HG03521 (cell line): ENCODE results near the gene TPD52L1.

Source experiments
- ATAC-seq: cut with Tn5 transposase; IDR thresholded peaks from one replicate; pipeline ENCODE4 v1.9.1; 2021; ENCODE audit warnings: mild to moderate bottlenecking, moderate library complexity; ENCODE audit not compliant: unreplicated experiment

TPD52L1 gene

GRCh38 chr6:125301435-125302391, 148.1 kb downstream of the TPD52L1 start, which contains the start of gene HDDC2:
HDDC2 (minus strand) TSS chr6:125301967; CDS start chr6:125301932, 35 bp downstream.
- peak; percentile 80 for ATAC-seq

- no peak for ATAC-seq
Measured at GRCh38 chr6:125302840-125303511, 149.4 kb downstream of the TPD52L1 start.

GRCh38 chr6:125303512-125303854, 149.9 kb downstream of the TPD52L1 start:
- no peak for ATAC-seq

DNA sequence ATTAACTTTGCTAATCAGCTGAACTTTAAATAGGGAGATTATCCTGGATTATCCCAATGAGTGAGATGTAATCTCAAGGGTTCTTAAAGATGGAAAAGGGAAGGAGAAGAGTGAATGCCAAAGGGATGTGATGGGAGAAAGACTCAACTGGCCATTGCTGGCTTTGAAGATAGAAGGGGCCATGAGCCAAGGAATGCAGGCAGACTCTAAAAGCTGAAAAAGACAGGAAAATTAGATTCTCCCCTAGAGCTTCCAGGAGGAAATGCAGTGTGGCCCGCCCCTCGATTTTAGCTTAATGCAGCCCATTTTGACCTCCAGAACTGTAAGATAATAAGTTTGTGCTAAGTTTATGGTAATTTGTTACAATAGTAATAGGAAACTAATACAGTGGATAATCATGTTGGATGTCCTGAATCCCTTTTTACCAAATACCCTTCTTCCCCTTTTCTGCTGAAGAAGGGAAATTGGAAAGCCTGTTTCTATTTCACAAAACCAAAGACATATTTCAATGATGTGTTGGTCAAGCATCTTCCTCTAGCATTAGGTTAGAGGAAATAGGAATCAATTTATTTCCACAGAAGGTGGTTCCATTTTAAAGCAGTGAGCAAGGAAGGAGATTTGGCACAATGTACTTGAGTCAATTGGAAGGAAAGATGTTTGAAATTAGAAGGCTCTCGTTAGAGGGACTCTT, 151.5 kb downstream of the TPD52L1 start:
- no peak for ATAC-seq

DNA sequence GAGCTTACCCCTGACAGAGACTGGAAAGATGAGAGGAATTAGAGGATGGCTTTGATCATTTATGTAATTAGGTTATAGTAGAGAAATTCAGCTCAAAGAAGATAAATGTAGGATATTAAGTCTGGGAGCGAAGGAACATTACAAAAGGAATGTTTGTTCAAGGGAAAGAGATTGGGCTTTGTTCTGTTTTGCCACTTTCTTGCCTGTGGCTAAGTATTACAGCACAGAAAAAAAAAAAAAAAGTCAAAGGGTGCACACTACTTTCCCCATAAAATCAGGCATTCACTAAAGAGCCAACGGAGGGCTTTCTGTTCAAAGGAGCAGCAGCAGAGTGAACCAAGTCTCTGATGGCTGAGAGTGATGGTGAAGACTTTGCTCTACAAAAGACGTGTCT, 153.2 kb downstream of the TPD52L1 start:
- ATAC-seq: no peak

DNA sequence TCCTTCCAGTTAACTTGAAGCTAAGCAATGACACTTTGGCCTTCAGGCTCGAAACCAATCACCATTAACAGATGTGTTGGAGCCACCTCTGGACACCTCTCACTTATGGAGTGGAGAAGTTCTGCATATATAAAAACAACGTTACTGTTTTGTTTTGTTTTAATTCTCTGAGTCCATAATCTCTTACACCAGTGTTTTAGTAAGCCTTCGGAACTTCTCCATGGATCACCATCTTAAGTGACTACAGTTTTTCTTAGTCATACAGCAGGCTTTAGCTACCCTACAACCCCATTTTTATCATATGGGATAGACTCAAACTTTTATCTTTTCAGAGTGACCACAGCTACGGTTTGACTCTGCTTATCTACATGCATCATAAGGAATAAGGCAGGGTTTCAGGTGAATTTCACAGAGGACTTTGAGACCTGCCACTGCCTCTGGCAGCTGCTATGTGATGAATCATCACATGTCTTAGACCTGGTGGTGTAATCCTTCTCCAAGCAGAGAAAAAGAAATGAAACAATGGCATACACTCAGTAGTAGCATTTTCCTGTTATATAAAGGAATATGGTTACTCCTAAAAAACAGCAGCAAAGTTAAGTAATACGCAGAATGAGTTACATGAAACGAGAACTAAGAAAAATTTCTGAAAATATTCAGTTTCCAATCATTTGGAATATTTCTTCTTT, 153.7 kb downstream of the TPD52L1 start:
- ATAC-seq: no peak

DNA sequence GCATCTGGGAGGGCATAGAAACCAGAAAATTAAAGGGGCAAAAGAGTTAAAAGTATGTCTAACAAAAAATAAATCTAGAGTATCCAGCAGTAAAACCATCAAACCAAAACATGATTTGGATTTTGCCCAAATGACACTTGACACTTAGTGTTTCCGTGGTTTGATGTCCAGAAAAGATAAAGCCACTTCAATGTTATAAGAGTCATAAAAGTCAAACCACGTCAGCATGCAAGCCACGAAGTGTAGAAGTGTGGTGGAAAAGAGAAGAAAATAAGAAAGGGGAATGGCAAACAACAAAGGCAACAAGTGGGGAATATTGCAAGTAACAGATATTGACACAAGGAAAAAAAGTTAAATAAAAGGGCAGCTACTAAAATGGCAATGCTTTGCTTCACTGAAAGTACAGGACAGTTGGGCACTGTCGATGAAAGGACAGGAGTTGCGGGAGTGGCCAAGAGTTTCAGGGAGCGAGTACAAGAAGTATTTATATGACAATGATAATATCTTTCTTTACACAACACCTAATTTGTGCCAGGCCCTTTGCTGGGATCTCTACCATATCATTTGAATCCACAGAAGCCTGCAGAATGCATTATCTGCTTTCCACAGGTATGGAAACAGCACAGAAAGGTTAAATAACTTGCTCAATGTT, 154.5 kb downstream of the TPD52L1 start:
- no peak for ATAC-seq

GRCh38 chr6:125310994-125311649, 157.5 kb downstream of the TPD52L1 start:
- ATAC-seq: peak; percentile 84

- no peak for ATAC-seq
Measured at GRCh38 chr6:125312478-125312877, 158.9 kb downstream of the TPD52L1 start.

DNA sequence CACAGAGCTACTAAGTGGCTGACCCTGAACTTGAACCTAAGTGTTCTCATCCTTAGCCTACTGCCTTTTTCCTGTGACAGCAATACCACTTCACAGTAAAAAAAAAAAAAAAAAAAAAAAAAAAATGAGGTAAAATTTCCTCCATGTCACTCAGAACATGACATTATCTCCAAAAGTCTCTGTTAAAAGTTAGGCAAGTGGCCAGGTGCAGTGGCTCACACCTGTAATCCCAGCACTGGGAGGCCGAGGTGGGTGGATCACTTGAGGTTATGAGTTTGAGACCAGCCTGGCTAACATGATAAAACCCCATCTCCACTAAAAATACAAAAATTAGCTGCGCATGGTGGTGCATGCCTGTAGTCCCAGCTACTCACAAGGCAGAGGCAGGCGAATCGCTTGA, 159.4 kb downstream of the TPD52L1 start:
- ATAC-seq: no peak
